ENCODE measurements around the gene GRB14. TPM values are rescaled to one million over a fixed set of nuclear protein-coding genes. Genes with fewer than 3 reads are reported as not detected.

The GRB14 gene
- 8.9 TPM for total RNA-seq
- long read RNA-seq, partial matches to known transcripts, result 5 of 15 reads
- long read RNA-seq, other reads (novel, unspliced or antisense), result 8 of 15 reads

- H3K27ac ChIP-seq, result no peak within 1 kb of the TSS
- H3K4me3 ChIP-seq, result peak within 1 kb of the TSS; percentile 57
- H3K4me1 ChIP-seq, result no peaks in the 10 kb centered on the region
- no peaks in the 10 kb centered on the region for H3K9me3 ChIP-seq
- ATAC-seq, result peak; percentile 94
- peak; percentile 90 for DNase-seq
- peaks cover 6% of the 10 kb centered on the region for H3K27me3 ChIP-seq
- TF ChIP-seq CTCF (IDR thresholded peaks at IDR 0.05), result no peak
- H3K36me3 ChIP-seq, result no peaks in the 10 kb centered on the region
- intact Hi-C loops (cut with DNase I), result no loop called here
Observed at GRCh38 chr2:164620873-164621763, at the start of gene GRB14. GRB14 (minus strand) TSS chr2:164621482; CDS start chr2:164621309, 173 bp downstream.

- Histone ChIP-seq H3K36me3 (no peaks in the 10 kb centered on the region), H3K27me3 (no peaks in the 10 kb centered on the region), H3K9me3 (no peaks in the 10 kb centered on the region), H3K27ac (no peak overlapping the region), H3K4me3 (no peak overlapping the region), H3K4me1 (no peaks in the 10 kb centered on the region)
- intact Hi-C loops (cut with DNase I), result no loop called here
- DNase-seq, result no peak
- TF ChIP-seq CTCF (IDR thresholded peaks at IDR 0.05), result no peak
- no peak for ATAC-seq
Observed at GRCh38 chr2:164669291-164669690, 48.0 kb upstream of the GRB14 start.

GRCh38 chr2:164667566-164667965 lies 46.3 kb upstream of the GRB14 start:
- Histone ChIP-seq H3K9me3 (no peaks in the 10 kb centered on the region), H3K4me1 (no peaks in the 10 kb centered on the region), H3K36me3 (no peaks in the 10 kb centered on the region), H3K4me3 (no peak overlapping the region), H3K27ac (no peak overlapping the region), H3K27me3 (no peaks in the 10 kb centered on the region)
- DNase-seq, result no peak
- no peak for ATAC-seq
- TF ChIP-seq CTCF (IDR thresholded peaks at IDR 0.05), result no peak
- intact Hi-C loops (cut with DNase I), result no loop called here

GRCh38 chr2:164664070-164664469 lies 42.8 kb upstream of the GRB14 start:
- no peaks in the 10 kb centered on the region for H3K4me1 ChIP-seq
- no peaks in the 10 kb centered on the region for H3K9me3 ChIP-seq
- H3K27me3 ChIP-seq, result no peaks in the 10 kb centered on the region
- H3K36me3 ChIP-seq, result no peaks in the 10 kb centered on the region
- TF ChIP-seq CTCF (IDR thresholded peaks at IDR 0.05), result no peak
- DNase-seq, result no peak
- intact Hi-C loops (cut with DNase I), result no loop called here
- ATAC-seq, result no peak
- no peak overlapping the region for H3K27ac ChIP-seq
- H3K4me3 ChIP-seq, result no peak overlapping the region

GRCh38 chr2:164662868-164663631 lies 41.8 kb upstream of the GRB14 start:
- Histone ChIP-seq H3K4me3 (no peak overlapping the region), H3K4me1 (no peaks in the 10 kb centered on the region), H3K27me3 (no peaks in the 10 kb centered on the region), H3K36me3 (no peaks in the 10 kb centered on the region), H3K27ac (no peak overlapping the region), H3K9me3 (no peaks in the 10 kb centered on the region)
- DNase-seq, result no peak
- no peak for TF ChIP-seq CTCF (IDR thresholded peaks at IDR 0.05)
- ATAC-seq, result no peak
- intact Hi-C loops (cut with DNase I), result no loop called here

Measured in upper lobe of right lung (tissue), 1 donor.